HL-60 (cell line): ENCODE data around the gene CLSTN2.

Source experiments
- DNase-seq, 2 experiments: peaks; one replicate each; pipeline ENCODE4 v3.0.0-alpha.2; 2010 to 2020; ENCODE audit warnings: low read depth in 1 of 2, low spot score in 1 of 2
- H3K27ac ChIP-seq: fragments of 250-450 bp; sonication (Bioruptor Pico); replicated peaks from 2 replicates; pipeline ENCODE4 v1.5.1; 2020; ENCODE audit warnings: mild to moderate bottlenecking, moderate library complexity
- H3K27me3 ChIP-seq: fragments of 250-450 bp; sonication (Bioruptor Pico); 2 replicates; pipeline ENCODE4 v1.5.1; 2021; ENCODE audit warnings: mild to moderate bottlenecking, moderate library complexity; ENCODE audit not compliant: insufficient read depth, poor library complexity, severe bottlenecking
- H3K4me3 ChIP-seq: replicated peaks from 2 replicates; pipeline ENCODE4 v1.5.1; 2011; ENCODE audit warnings: mild to moderate bottlenecking, control low read depth, low read length; ENCODE audit not compliant: insufficient read depth
- CTCF ChIP-seq: IDR thresholded peaks from one replicate; pipeline ENCODE4 v1.5.1; 2011; ENCODE audit warnings: low read length, control low read depth, inconsistent platforms; ENCODE audit not compliant: insufficient read depth
- GABPA ChIP-seq: IDR thresholded peaks from 2 replicates; pipeline ENCODE4 v1.6.1; 2012; ENCODE audit warnings: low read depth
- POLR2AphosphoS5 ChIP-seq: IDR thresholded peaks from 2 replicates; pipeline ENCODE4 v1.6.1; 2012; ENCODE audit warnings: low read depth
- REST ChIP-seq: IDR thresholded peaks from 2 replicates; pipeline ENCODE4 v1.6.1; 2012; ENCODE audit warnings: low read depth; ENCODE audit not compliant: insufficient replicate concordance
- SPI1 ChIP-seq: IDR thresholded peaks from 2 replicates; pipeline ENCODE4 v1.6.1; 2012; ENCODE audit warnings: low read depth, mild to moderate bottlenecking, borderline replicate concordance

The CLSTN2 gene

GRCh38 chr3:140529096-140529495 lies 594.1 kb downstream of the CLSTN2 start:
- no peak for DNase-seq
- peaks cover 4% of the 10 kb centered on the region for H3K27me3 ChIP-seq
- H3K27ac ChIP-seq: no peak overlapping the region
- H3K4me3 ChIP-seq: no peak overlapping the region
- TF ChIP-seq SPI1 (no peak), POLR2AphosphoS5 (no peak), GABPA (no peak), REST (no peak), CTCF (no peak)

- H3K4me3 ChIP-seq: no peak overlapping the region
- TF ChIP-seq SPI1: no peak
- TF ChIP-seq REST: no peak
- TF ChIP-seq CTCF: no peak
- TF ChIP-seq POLR2AphosphoS5: no peak
- no peak for TF ChIP-seq GABPA
- DNase-seq: no peak
- peaks cover 4% of the 10 kb centered on the region for H3K27me3 ChIP-seq
- H3K27ac ChIP-seq: no peak overlapping the region
Observed at GRCh38 chr3:140529558-140529957, 594.6 kb downstream of the CLSTN2 start.

- H3K27me3 ChIP-seq: no peaks in the 10 kb centered on the region
- no peak for DNase-seq
- no peak overlapping the region for H3K27ac ChIP-seq
- no peak for TF ChIP-seq SPI1
- TF ChIP-seq CTCF: no peak
- no peak overlapping the region for H3K4me3 ChIP-seq
Observed at GRCh38 chr3:140530131-140530530, 595.1 kb downstream of the CLSTN2 start.

GRCh38 chr3:140530603-140531002 lies 595.6 kb downstream of the CLSTN2 start:
- no peak overlapping the region for H3K27ac ChIP-seq
- no peaks in the 10 kb centered on the region for H3K27me3 ChIP-seq
- DNase-seq: no peak
- no peak overlapping the region for H3K4me3 ChIP-seq
- TF ChIP-seq SPI1 (no peak), REST (no peak), GABPA (no peak), CTCF (no peak), POLR2AphosphoS5 (no peak)
